SJSA1 (cell line): Measurements from ENCODE around the gene CAB39. TPM values are rescaled to one million over a fixed set of nuclear protein-coding genes. Genes with fewer than 3 reads are reported as not detected.
A peak's percentile ranks its signal among the peaks of the same experiment; 100 is the strongest.

Experiments used
- DNase-seq, 2 experiments: peaks; one replicate each; pipeline ENCODE4 v3.0.0-alpha.2; 2015 to 2020; ENCODE audit warnings: low spot score in 2 of 2, low read depth in 1 of 2
- H3K27ac ChIP-seq: fragments of 250-450 bp; sonication (Bioruptor Pico); 2 replicates; pipeline ENCODE4 v1.5.1; 2020; ENCODE audit warnings: mild to moderate bottlenecking, moderate library complexity
- H3K27me3 ChIP-seq: fragments of 250-450 bp; sonication (Bioruptor Pico); replicated peaks from 2 replicates; pipeline ENCODE4 v1.5.1; 2020; ENCODE audit warnings: mild to moderate bottlenecking, moderate library complexity
- H3K36me3 ChIP-seq: fragments of 250-450 bp; sonication (Bioruptor Pico); 2 replicates; pipeline ENCODE4 v1.5.1; 2020; ENCODE audit warnings: mild to moderate bottlenecking
- H3K4me1 ChIP-seq: fragments of 250-450 bp; sonication (Bioruptor Pico); replicated peaks from 2 replicates; pipeline ENCODE4 v1.6.1; 2021; ENCODE audit warnings: mild to moderate bottlenecking
- H3K4me3 ChIP-seq: fragments of 250-450 bp; sonication (Bioruptor Pico); 2 replicates; pipeline ENCODE4 v1.5.1; 2020; ENCODE audit warnings: mild to moderate bottlenecking
- H3K9me3 ChIP-seq: fragments of 250-450 bp; sonication (Bioruptor Pico); replicated peaks from 2 replicates; pipeline ENCODE4 v1.5.1; 2020; ENCODE audit warnings: mild to moderate bottlenecking
- total RNA-seq: library from RNA; depleted of rRNA; stranded (reverse); fragments of >200 nt; shearing (Covaris generic); gene quantifications from 2 replicates; pipeline ENCODE4 v1.2.3, GENCODE V29; 2014

The CAB39 gene
- total RNA-seq, 1 experiment from 2014 or later = 108 TPM

GRCh38 chr2:230674966-230675672, 37.5 kb upstream of the CAB39 start:
- H3K27me3 ChIP-seq = no peaks in the 10 kb centered on the region

GRCh38 chr2:230676546-230676945, 36.1 kb upstream of the CAB39 start:
- no peak for DNase-seq
- Histone ChIP-seq H3K9me3 (peaks cover 9% of the 10 kb centered on the region; the same call in 1 of the 2 replicates), H3K36me3 (no peaks in the 10 kb centered on the region), H3K27ac (no peak overlapping the region), H3K4me3 (no peak overlapping the region), H3K4me1 (peaks cover 8% of the 10 kb centered on the region), H3K27me3 (no peaks in the 10 kb centered on the region)

More at GRCh38 chr2:230674966-230675672, 37.5 kb upstream of the CAB39 start:
- no peak overlapping the region for H3K27ac ChIP-seq
- H3K4me1 ChIP-seq = peaks cover 11% of the 10 kb centered on the region
- DNase-seq = no peak
- peaks cover 9% of the 10 kb centered on the region; the same call in 1 of the 2 replicates for H3K9me3 ChIP-seq
- H3K36me3 ChIP-seq = no peaks in the 10 kb centered on the region
- no peak overlapping the region for H3K4me3 ChIP-seq

- H3K4me1 ChIP-seq = peaks cover 7% of the 10 kb centered on the region; the same call in 1 of the 2 replicates
- peaks cover 9% of the 10 kb centered on the region; the same call in 1 of the 2 replicates for H3K9me3 ChIP-seq
- no peak overlapping the region for H3K4me3 ChIP-seq
- H3K27ac ChIP-seq = no peak overlapping the region
- no peak for DNase-seq
- H3K27me3 ChIP-seq = no peaks in the 10 kb centered on the region
- H3K36me3 ChIP-seq = no peaks in the 10 kb centered on the region
These were observed 35.3 kb upstream of the CAB39 start for GRCh38 chr2:230677201-230677946.

DNA sequence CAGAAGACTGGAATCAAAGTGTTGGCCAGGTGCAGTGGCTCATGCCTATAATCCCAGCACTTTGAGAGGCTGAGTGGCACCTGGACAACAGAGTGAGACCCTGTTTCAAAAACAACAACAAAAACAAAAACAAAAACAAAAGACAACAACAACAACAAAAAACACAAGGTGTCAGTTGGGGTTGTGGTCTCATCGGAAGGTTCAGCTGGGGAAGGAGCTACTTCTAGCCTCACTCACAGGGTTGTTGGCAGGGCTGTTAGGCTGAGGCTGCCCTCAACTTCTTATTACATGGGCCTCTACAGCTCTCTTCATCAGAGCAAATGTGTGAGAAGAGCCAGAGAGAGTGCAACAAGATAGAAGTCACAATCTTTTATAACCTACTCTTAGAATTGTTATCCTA, 34.6 kb upstream of the CAB39 start:
- no peak overlapping the region for H3K4me3 ChIP-seq
- H3K4me1 ChIP-seq = peaks cover 7% of the 10 kb centered on the region; the same call in 1 of the 2 replicates
- DNase-seq = no peak
- no peaks in the 10 kb centered on the region for H3K27me3 ChIP-seq
- peaks cover 9% of the 10 kb centered on the region; the same call in 1 of the 2 replicates for H3K9me3 ChIP-seq
- H3K27ac ChIP-seq = no peak overlapping the region
- H3K36me3 ChIP-seq = no peaks in the 10 kb centered on the region

- DNase-seq = no peak
- Histone ChIP-seq H3K27ac (no peak overlapping the region), H3K36me3 (no peaks in the 10 kb centered on the region), H3K4me3 (no peak overlapping the region), H3K27me3 (no peaks in the 10 kb centered on the region), H3K4me1 (peaks cover 7% of the 10 kb centered on the region; the same call in 1 of the 2 replicates), H3K9me3 (peaks cover 9% of the 10 kb centered on the region; the same call in 1 of the 2 replicates)
These were observed 34.2 kb upstream of the CAB39 start for GRCh38 chr2:230678451-230678850.

DNA sequence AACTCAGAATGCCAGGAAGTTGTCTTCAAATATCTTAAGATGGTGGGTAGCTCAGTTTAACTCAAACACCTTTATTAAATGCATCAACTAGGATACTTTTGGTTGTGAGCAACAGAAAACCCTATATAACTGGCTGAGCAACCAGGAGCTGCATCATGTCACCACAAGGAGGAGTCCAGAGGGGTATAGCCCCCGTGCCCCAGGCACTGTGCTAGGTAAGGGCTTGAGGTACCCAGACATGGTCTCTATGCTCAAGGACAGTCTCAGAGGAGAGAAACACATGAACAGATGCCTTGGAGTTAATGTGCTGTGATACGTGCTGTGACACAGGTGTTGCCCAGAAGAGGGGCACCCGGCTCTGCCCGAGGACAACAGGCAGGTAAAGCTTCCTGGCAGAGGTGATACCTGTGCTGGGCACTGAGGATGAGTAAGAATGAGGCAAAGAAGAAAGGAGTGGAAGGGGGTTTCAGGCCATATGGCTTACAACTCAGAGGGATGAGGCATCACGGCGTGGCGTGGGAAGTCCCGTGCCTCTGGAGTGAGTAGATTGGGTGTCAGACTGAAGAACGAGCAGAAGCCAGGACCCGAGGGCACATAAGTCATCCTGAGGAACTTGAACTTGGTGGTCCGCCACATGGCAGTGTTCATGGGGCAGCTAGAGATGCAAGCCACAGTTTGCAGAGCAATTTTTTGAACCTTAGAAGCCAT, 32.0 kb upstream of the CAB39 start:
- Histone ChIP-seq H3K4me3 (no peak overlapping the region), H3K9me3 (peaks cover 9% of the 10 kb centered on the region; the same call in 1 of the 2 replicates), H3K4me1 (peaks cover 22% of the 10 kb centered on the region), H3K27me3 (no peaks in the 10 kb centered on the region), H3K36me3 (no peaks in the 10 kb centered on the region), H3K27ac (no peak overlapping the region)
- no peak for DNase-seq

DNA sequence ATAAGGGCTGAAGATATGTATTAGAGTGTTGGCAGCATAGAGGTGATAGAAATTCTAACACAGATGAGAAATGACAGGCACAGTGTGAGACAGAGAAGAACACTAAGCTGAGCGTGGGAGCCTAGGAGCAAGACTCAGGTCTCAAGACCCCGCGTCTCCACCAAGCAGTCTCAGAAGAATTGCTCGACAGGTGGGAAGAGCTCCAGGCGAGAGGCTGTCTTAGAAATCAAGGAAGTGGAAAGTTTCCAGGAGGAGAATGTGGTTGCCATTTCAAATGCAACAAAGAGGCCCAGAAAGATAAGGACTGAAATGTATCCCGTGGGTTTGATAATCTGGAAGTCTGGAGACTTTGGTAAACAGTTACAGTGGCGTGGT, 31.5 kb upstream of the CAB39 start:
- Histone ChIP-seq H3K4me3 (no peak overlapping the region), H3K27ac (no peak overlapping the region), H3K27me3 (no peaks in the 10 kb centered on the region), H3K36me3 (no peaks in the 10 kb centered on the region), H3K4me1 (peaks cover 23% of the 10 kb centered on the region), H3K9me3 (peaks cover 9% of the 10 kb centered on the region; the same call in 1 of the 2 replicates)
- no peak for DNase-seq

- Histone ChIP-seq H3K36me3 (no peaks in the 10 kb centered on the region), H3K27me3 (no peaks in the 10 kb centered on the region), H3K4me3 (no peak overlapping the region), H3K4me1 (peaks cover 25% of the 10 kb centered on the region), H3K27ac (no peak overlapping the region), H3K9me3 (peaks cover 9% of the 10 kb centered on the region; the same call in 1 of the 2 replicates)
- no peak for DNase-seq
These were observed 30.1 kb upstream of the CAB39 start for GRCh38 chr2:230682546-230682945.

GRCh38 chr2:230684270-230685168, 28.1 kb upstream of the CAB39 start:
- peak; percentile 55 to 73 for DNase-seq

GRCh38 chr2:230685178-230685577, 27.5 kb upstream of the CAB39 start:
- H3K4me3 ChIP-seq = no peak overlapping the region
- H3K36me3 ChIP-seq = no peaks in the 10 kb centered on the region
- no peak overlapping the region for H3K27ac ChIP-seq
- H3K4me1 ChIP-seq = peaks cover 32% of the 10 kb centered on the region
- no peak for DNase-seq
- no peaks in the 10 kb centered on the region for H3K9me3 ChIP-seq
- no peaks in the 10 kb centered on the region for H3K27me3 ChIP-seq

More at GRCh38 chr2:230684270-230685168, 28.1 kb upstream of the CAB39 start:
- Histone ChIP-seq H3K4me3 (no peak overlapping the region), H3K4me1 (peaks cover 29% of the 10 kb centered on the region), H3K36me3 (no peaks in the 10 kb centered on the region), H3K27me3 (no peaks in the 10 kb centered on the region), H3K9me3 (no peaks in the 10 kb centered on the region), H3K27ac (peak overlapping the region; percentile 31; the same call in 1 of the 2 replicates)

DNA sequence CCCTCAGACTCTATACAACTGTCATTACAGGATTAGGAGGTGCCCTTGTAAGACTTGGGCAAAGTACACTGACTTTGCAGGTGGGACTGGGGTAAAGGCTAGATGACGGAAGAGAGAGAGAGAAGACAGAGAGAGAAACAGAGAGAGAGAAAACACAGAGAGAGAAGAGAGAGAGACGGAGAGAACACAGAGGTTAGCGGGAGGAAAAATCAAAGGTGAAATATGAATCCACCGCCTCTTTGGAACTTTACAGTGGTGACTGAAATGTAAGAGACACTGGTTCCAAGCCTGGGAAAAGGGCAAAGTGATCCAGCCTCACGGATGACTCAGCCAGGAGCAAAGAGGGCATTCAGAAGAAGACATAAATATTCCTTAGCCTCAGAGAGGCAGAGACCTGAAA, 25.1 kb upstream of the CAB39 start:
- Histone ChIP-seq H3K27ac (0 out of 2 replicates have a peak overlapping the region, but pooled peaks have one; percentile 31), H3K4me1 (peaks cover 42% of the 10 kb centered on the region), H3K36me3 (no peaks in the 10 kb centered on the region), H3K27me3 (no peaks in the 10 kb centered on the region), H3K4me3 (no peak overlapping the region), H3K9me3 (no peaks in the 10 kb centered on the region)
- peak in 1 of 2 experiments; percentile 28 for DNase-seq

GRCh38 chr2:230688490-230688889, 24.2 kb upstream of the CAB39 start:
- no peak for DNase-seq
- Histone ChIP-seq H3K36me3 (no peaks in the 10 kb centered on the region), H3K4me3 (no peak overlapping the region), H3K27ac (no peak overlapping the region), H3K4me1 (peaks cover 42% of the 10 kb centered on the region), H3K9me3 (no peaks in the 10 kb centered on the region), H3K27me3 (no peaks in the 10 kb centered on the region)

DNA sequence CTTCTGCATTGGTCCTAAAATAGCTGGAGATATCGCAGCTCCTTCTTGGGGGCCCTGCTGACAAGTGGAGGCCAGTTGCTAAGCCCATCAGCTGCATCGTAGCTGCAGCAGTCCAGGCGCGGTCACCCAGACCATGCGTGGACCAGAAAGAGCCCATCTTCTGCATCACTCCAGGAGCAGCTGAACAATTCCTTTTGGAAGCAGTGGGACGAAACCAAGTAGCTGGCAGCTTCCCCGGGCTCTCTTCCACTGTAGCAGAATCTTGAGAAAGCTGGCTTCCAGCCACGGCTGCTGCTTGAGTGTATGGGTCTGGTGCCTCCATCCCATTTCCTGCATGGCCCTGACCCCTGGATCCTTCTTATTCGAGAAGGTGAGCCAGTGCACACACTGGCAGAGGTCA, 22.2 kb upstream of the CAB39 start:
- H3K27me3 ChIP-seq = no peaks in the 10 kb centered on the region
- H3K36me3 ChIP-seq = no peaks in the 10 kb centered on the region
- H3K4me3 ChIP-seq = no peak overlapping the region
- peaks cover 28% of the 10 kb centered on the region for H3K4me1 ChIP-seq
- H3K9me3 ChIP-seq = no peaks in the 10 kb centered on the region
- no peak for DNase-seq
- H3K27ac ChIP-seq = no peak overlapping the region
